T-helper 2 cell treated with Interferon-gamma antibody and Interleukin-4, amounts not matched to agents 5 μg/mL and 100 μg/mL, for 36 hours (primary cell): ENCODE results near the gene PARPBP.
"Not testable (repeated sequence)": the region's sequence is repeated elsewhere in the genome, so short reads cannot be mapped to it uniquely, and the experiment has no call there.

ENCODE experiments used
- DNase-seq: peaks from one replicate; pipeline ENCODE4 v3.0.0; 2021; ENCODE audit warnings: low spot score
- H3K27ac Mint-ChIP-seq: one replicate; pipeline ENCODE4 v1.8.0; 2021; ENCODE audit warnings: mild to moderate bottlenecking, mixed read lengths
- H3K27me3 Mint-ChIP-seq: one replicate; pipeline ENCODE4 v1.8.0; 2021; ENCODE audit warnings: low read depth, mixed read lengths
- H3K36me3 Mint-ChIP-seq: one replicate; pipeline ENCODE4 v1.8.0; 2021; ENCODE audit warnings: low read depth, mixed read lengths
- H3K4me1 Mint-ChIP-seq: one replicate; pipeline ENCODE4 v1.8.0; 2021; ENCODE audit warnings: low read depth, mixed read lengths
- H3K4me3 Mint-ChIP-seq: one replicate; pipeline ENCODE4 v1.8.0; 2022; ENCODE audit warnings: mild to moderate bottlenecking, moderate library complexity, mixed read lengths
- H3K9me3 Mint-ChIP-seq: one replicate; pipeline ENCODE4 v1.8.0; 2021; ENCODE audit warnings: mixed read lengths

PARPBP gene

GRCh38 chr12:102119674-102120563, at the start of gene PARPBP, which contains the start of gene NUP37:
TSS of gene PARPBP (plus strand) at chr12:102120183. CDS start at chr12:102123889, 3,706 bp downstream.
TSS of gene NUP37 (minus strand) at chr12:102120114. CDS start at chr12:102118518, 1,596 bp downstream.
- H3K36me3 Mint-ChIP-seq, result peaks cover 27% of the 10 kb centered on the region
- peak; percentile 92 for DNase-seq
- H3K9me3 Mint-ChIP-seq, result no peaks in the 10 kb centered on the region
- H3K4me3 Mint-ChIP-seq, result peak within 1 kb of the TSS; percentile 91
- H3K4me1 Mint-ChIP-seq, result peaks cover 43% of the 10 kb centered on the region
- no peaks in the 10 kb centered on the region for H3K27me3 Mint-ChIP-seq
- peak within 1 kb of the TSS; percentile 75 for H3K27ac Mint-ChIP-seq

GRCh38 chr12:102072092-102072491, 47.9 kb upstream of the PARPBP start:
- peaks cover 22% of the 10 kb centered on the region for H3K36me3 Mint-ChIP-seq
- H3K9me3 Mint-ChIP-seq, H3K4me1 Mint-ChIP-seq, H3K27me3 Mint-ChIP-seq, DNase-seq, H3K27ac Mint-ChIP-seq, H3K4me3 Mint-ChIP-seq: not testable (repeated sequence)

GRCh38 chr12:102080842-102081241, 39.1 kb upstream of the PARPBP start:
- Mint-ChIP-seq H3K4me3 (no peak overlapping the region), H3K27me3 (no peaks in the 10 kb centered on the region), H3K9me3 (no peaks in the 10 kb centered on the region), H3K36me3 (peaks cover 51% of the 10 kb centered on the region), H3K4me1 (no peaks in the 10 kb centered on the region), H3K27ac (no peak overlapping the region)
- no peak for DNase-seq

GRCh38 chr12:102089228-102089835, 30.7 kb upstream of the PARPBP start:
- H3K9me3 Mint-ChIP-seq, H3K27ac Mint-ChIP-seq, H3K4me1 Mint-ChIP-seq, DNase-seq, H3K4me3 Mint-ChIP-seq, H3K27me3 Mint-ChIP-seq: not testable (repeated sequence)
- H3K36me3 Mint-ChIP-seq, result peaks cover 30% of the 10 kb centered on the region

- Mint-ChIP-seq H3K27ac (no peak overlapping the region), H3K9me3 (no peaks in the 10 kb centered on the region), H3K36me3 (peaks cover 30% of the 10 kb centered on the region), H3K27me3 (no peaks in the 10 kb centered on the region), H3K4me1 (peaks cover 6% of the 10 kb centered on the region), H3K4me3 (no peak overlapping the region)
- DNase-seq, result no peak
Measured at GRCh38 chr12:102093319-102093718, 26.7 kb upstream of the PARPBP start.

GRCh38 chr12:102095677-102096263, 24.2 kb upstream of the PARPBP start:
- H3K36me3 Mint-ChIP-seq, result peaks cover 26% of the 10 kb centered on the region

GRCh38 chr12:102096855-102097254, 23.1 kb upstream of the PARPBP start:
- DNase-seq, result no peak
- no peaks in the 10 kb centered on the region for H3K27me3 Mint-ChIP-seq
- peaks cover 26% of the 10 kb centered on the region for H3K36me3 Mint-ChIP-seq
- H3K9me3 Mint-ChIP-seq, result no peaks in the 10 kb centered on the region
- no peak overlapping the region for H3K27ac Mint-ChIP-seq
- no peak overlapping the region for H3K4me3 Mint-ChIP-seq
- peaks cover 6% of the 10 kb centered on the region for H3K4me1 Mint-ChIP-seq

More at GRCh38 chr12:102095677-102096263, 24.2 kb upstream of the PARPBP start:
- no peak for DNase-seq
- no peaks in the 10 kb centered on the region for H3K9me3 Mint-ChIP-seq
- no peak overlapping the region for H3K4me3 Mint-ChIP-seq
- H3K27me3 Mint-ChIP-seq, result no peaks in the 10 kb centered on the region
- no peak overlapping the region for H3K27ac Mint-ChIP-seq
- H3K4me1 Mint-ChIP-seq, result peaks cover 6% of the 10 kb centered on the region

- Mint-ChIP-seq H3K36me3 (peaks cover 92% of the 10 kb centered on the region), H3K27me3 (no peaks in the 10 kb centered on the region), H3K4me3 (no peak overlapping the region), H3K4me1 (peaks cover 10% of the 10 kb centered on the region), H3K27ac (no peak overlapping the region), H3K9me3 (peaks cover 47% of the 10 kb centered on the region)
- DNase-seq, result no peak
Measured at GRCh38 chr12:102106905-102107304, 13.1 kb upstream of the PARPBP start.

GRCh38 chr12:102107970-102108369, 12.0 kb upstream of the PARPBP start:
- H3K4me3 Mint-ChIP-seq, result peak overlapping the region; percentile 18
- peaks cover 47% of the 10 kb centered on the region for H3K9me3 Mint-ChIP-seq
- no peaks in the 10 kb centered on the region for H3K27me3 Mint-ChIP-seq
- H3K36me3 Mint-ChIP-seq, result peaks cover 84% of the 10 kb centered on the region
- peaks cover 8% of the 10 kb centered on the region for H3K4me1 Mint-ChIP-seq
- no peak overlapping the region for H3K27ac Mint-ChIP-seq
- no peak for DNase-seq

- Mint-ChIP-seq H3K4me3 (no peak overlapping the region), H3K36me3 (peaks cover 63% of the 10 kb centered on the region)
Measured at GRCh38 chr12:102110782-102111181, 9.2 kb upstream of the PARPBP start.

GRCh38 chr12:102114212-102114611, 5.8 kb upstream of the PARPBP start:
- Mint-ChIP-seq H3K4me1 (peaks cover 16% of the 10 kb centered on the region), H3K36me3 (peaks cover 42% of the 10 kb centered on the region), H3K27ac (no peak overlapping the region), H3K27me3 (no peaks in the 10 kb centered on the region), H3K9me3 (no peaks in the 10 kb centered on the region), H3K4me3 (no peak overlapping the region)
- DNase-seq, result no peak

More at GRCh38 chr12:102110782-102111181, 9.2 kb upstream of the PARPBP start:
- peaks cover 8% of the 10 kb centered on the region for H3K4me1 Mint-ChIP-seq
- H3K27ac Mint-ChIP-seq, result no peak overlapping the region
- H3K9me3 Mint-ChIP-seq, result peaks cover 25% of the 10 kb centered on the region
- no peak for DNase-seq
- no peaks in the 10 kb centered on the region for H3K27me3 Mint-ChIP-seq

- Mint-ChIP-seq H3K4me3 (no peak overlapping the region), H3K36me3 (peaks cover 25% of the 10 kb centered on the region), H3K9me3 (no peaks in the 10 kb centered on the region), H3K27me3 (no peaks in the 10 kb centered on the region), H3K4me1 (peaks cover 20% of the 10 kb centered on the region), H3K27ac (no peak overlapping the region)
- no peak for DNase-seq
Measured at GRCh38 chr12:102116392-102116791, 3.6 kb upstream of the PARPBP start.

GRCh38 chr12:102118874-102119273, 1.1 kb upstream of the PARPBP start:
- H3K9me3 Mint-ChIP-seq, result no peaks in the 10 kb centered on the region
- H3K36me3 Mint-ChIP-seq, result peaks cover 23% of the 10 kb centered on the region
- no peaks in the 10 kb centered on the region for H3K27me3 Mint-ChIP-seq
- peak overlapping the region; percentile 91 for H3K4me3 Mint-ChIP-seq
- peak overlapping the region; percentile 62 for H3K27ac Mint-ChIP-seq
- DNase-seq, result no peak
- H3K4me1 Mint-ChIP-seq, result peaks cover 38% of the 10 kb centered on the region

- no peaks in the 10 kb centered on the region for H3K9me3 Mint-ChIP-seq
- peaks cover 31% of the 10 kb centered on the region for H3K36me3 Mint-ChIP-seq
- H3K4me1 Mint-ChIP-seq, result peaks cover 44% of the 10 kb centered on the region
- H3K27me3 Mint-ChIP-seq, result no peaks in the 10 kb centered on the region
- H3K27ac Mint-ChIP-seq, result peak overlapping the region; percentile 75
- peak overlapping the region; percentile 91 for H3K4me3 Mint-ChIP-seq
- DNase-seq, result no peak
Measured at GRCh38 chr12:102120564-102120873, 536 bp downstream of the PARPBP start.
